SK-N-SH (cell line): Measurements from ENCODE around the gene MAP2K3. TPM values are rescaled to one million over a fixed set of nuclear protein-coding genes. Genes with fewer than 3 reads are reported as not detected.

ENCODE experiments used
- CTCF ChIA-PET: fragments of 300-600, 350-600 bp; formaldehyde crosslinking; extraction: SDS; loops from one replicate; lab custom pipeline; 2021; lab: Yijun Ruan, JAX
- POLR2A ChIA-PET: fragments of 350-600 bp; sonication (Branson Sonifier 250); formaldehyde crosslinking; extraction: SDS; loops from one replicate; lab custom pipeline; 2020; ENCODE audit warnings: antibody characterized with exemption, inconsistent platforms; lab: Yijun Ruan, JAX
- DNase-seq: peaks from one replicate; pipeline ENCODE4 v3.0.0; 2012
- H2AFZ ChIP-seq: fragments of 200-600 bp; sonication (generic); 2 replicates; pipeline ENCODE4 v1.8.1; 2016; ENCODE audit warnings: antibody characterized with exemption, mild to moderate bottlenecking, low read depth
- H3F3A ChIP-seq: fragments of 200-600 bp; sonication (generic); replicated peaks from 2 replicates; pipeline ENCODE3; 2016; ENCODE audit warnings: antibody characterized with exemption, mild to moderate bottlenecking; ENCODE audit not compliant: insufficient read depth
- H3K27ac ChIP-seq, 2 experiments: fragments of 200-500 bp in 1 of 2; fragments of 200-600 bp in 1 of 2; sonication (Bioruptor generic) in 1 of 2; sonication (generic), shearing (Covaris generic) in 1 of 2; 2 replicates each; pipeline versions ENCODE4 v1.5.1 to v1.6.1; 2014 to 2016; ENCODE audit warnings: low read depth in 2 of 2, inconsistent platforms in 1 of 2, low read length in 1 of 2, mild to moderate bottlenecking in 1 of 2, mixed read lengths in 1 of 2
- H3K27me3 ChIP-seq: fragments of 200-600 bp; sonication (generic), shearing (Covaris generic); 2 replicates; pipeline ENCODE4 v1.6.1; 2016; ENCODE audit warnings: mixed run types; ENCODE audit not compliant: insufficient read depth
- H3K36me3 ChIP-seq, 2 experiments: fragments of 200-500 bp in 1 of 2; fragments of 200-600 bp in 1 of 2; sonication (Bioruptor generic) in 1 of 2; sonication (generic) in 1 of 2; replicated peaks in 1 of 2; 2 replicates each; pipeline versions ENCODE3 to v1.5.1; 2014 to 2016; ENCODE audit warnings: low read length in 1 of 2, mild to moderate bottlenecking in 1 of 2; ENCODE audit not compliant: insufficient read depth in 2 of 2, control insufficient read depth in 1 of 2
- H3K4me1 ChIP-seq, 2 experiments: fragments of 200-500 bp in 1 of 2; fragments of 200-600 bp in 1 of 2; sonication (Bioruptor generic) in 1 of 2; sonication (generic), shearing (Covaris generic) in 1 of 2; 2 replicates each; pipeline versions ENCODE4 v1.5.1 to v1.6.1; 2014 to 2016; ENCODE audit warnings: low read depth in 1 of 2, low read length in 1 of 2, mixed run types in 1 of 2; ENCODE audit not compliant: insufficient read depth in 2 of 2, control insufficient read depth in 1 of 2
- H3K4me2 ChIP-seq: fragments of 200-600 bp; sonication (generic), shearing (Covaris generic); 2 replicates; pipeline ENCODE4 v1.6.1; 2017; ENCODE audit warnings: mixed run types
- H3K4me3 ChIP-seq, 2 experiments: fragments of 200-500 bp in 1 of 2; fragments of 200-600 bp in 1 of 2; sonication (Bioruptor generic) in 1 of 2; sonication (generic), shearing (Covaris generic) in 1 of 2; 2 replicates each; pipeline versions ENCODE4 v1.5.1 to v1.8.1; 2014 to 2016; ENCODE audit warnings: low read depth in 2 of 2, inconsistent platforms in 1 of 2, low read length in 1 of 2, mild to moderate bottlenecking in 1 of 2, mixed read lengths in 1 of 2, moderate library complexity in 1 of 2
- H3K79me2 ChIP-seq: fragments of 200-600 bp; sonication (generic); 2 replicates; pipeline ENCODE4 v1.8.1; 2017; ENCODE audit warnings: mild to moderate bottlenecking; ENCODE audit not compliant: insufficient read depth
- H3K9ac ChIP-seq: fragments of 200-600 bp; sonication (generic); 2 replicates; pipeline ENCODE4 v1.6.1; 2017; ENCODE audit warnings: mixed run types
- H3K9me2 ChIP-seq: fragments of 200-600 bp; sonication (generic); 2 replicates; pipeline ENCODE4 v1.6.1; 2017; ENCODE audit warnings: mixed run types
- H3K9me3 ChIP-seq: fragments of 200-600 bp; sonication (generic); 2 replicates; pipeline ENCODE4 v1.6.1; 2017; ENCODE audit warnings: mixed run types, mild to moderate bottlenecking, moderate library complexity
- H4K20me1 ChIP-seq: fragments of 200-600 bp; sonication (generic); 2 replicates; pipeline ENCODE4 v1.6.1; 2017; ENCODE audit warnings: mild to moderate bottlenecking, mixed run types; ENCODE audit not compliant: insufficient read depth
- ELF1 ChIP-seq: IDR thresholded peaks from 2 replicates; pipeline ENCODE4 v1.4.0; 2012
- FOSL2 ChIP-seq: IDR thresholded peaks from 2 replicates; pipeline ENCODE4 v1.4.0; 2012; ENCODE audit warnings: low read depth, mild to moderate bottlenecking, moderate library complexity, borderline replicate concordance
- FOXM1 ChIP-seq: IDR thresholded peaks from 2 replicates; pipeline ENCODE4 v1.4.0; 2012; ENCODE audit warnings: low read depth, mild to moderate bottlenecking
- GATA2 ChIP-seq: sonication (generic); formaldehyde crosslinking; IDR thresholded peaks from 2 replicates; pipeline ENCODE4 v1.5.0; 2020; ENCODE audit warnings: mild to moderate bottlenecking, missing genetic modification reagents
- MAX ChIP-seq: IDR thresholded peaks from 2 replicates; pipeline ENCODE4 v1.4.0; 2012; ENCODE audit warnings: low read depth
- MXI1 ChIP-seq: IDR thresholded peaks from 2 replicates; pipeline ENCODE4 v1.6.1; 2012; ENCODE audit warnings: mild to moderate bottlenecking, low read depth, low read length, improper control_type of control experiment
- NFIC ChIP-seq: IDR thresholded peaks from 2 replicates; pipeline ENCODE4 v1.4.0; 2012; ENCODE audit warnings: borderline replicate concordance
- NRF1 ChIP-seq: IDR thresholded peaks from 2 replicates; pipeline ENCODE4 v1.6.1; 2012; ENCODE audit warnings: low read depth, mild to moderate bottlenecking, low read length
- POLR2AphosphoS5 ChIP-seq: IDR thresholded peaks from 2 replicates; pipeline ENCODE4 v1.6.1; 2012; ENCODE audit warnings: low read depth, low read length
- RCOR1 ChIP-seq: fragments of 150-350 bp; IDR thresholded peaks from 2 replicates; pipeline ENCODE4 v1.6.1; 2017; ENCODE audit warnings: antibody characterized with exemption, low read length
- RFX5 ChIP-seq: IDR thresholded peaks from 2 replicates; pipeline ENCODE4 v1.6.1; 2012; ENCODE audit warnings: mild to moderate bottlenecking, improper control_type of control experiment, low read length
- RXRA ChIP-seq: IDR thresholded peaks from 2 replicates; pipeline ENCODE4 v1.4.0; 2012; ENCODE audit warnings: low read depth, mild to moderate bottlenecking, borderline replicate concordance
- SMC3 ChIP-seq: IDR thresholded peaks from 2 replicates; pipeline ENCODE4 v1.6.1; 2012; ENCODE audit warnings: low read depth, low read length, improper control_type of control experiment
- TAF1 ChIP-seq: IDR thresholded peaks from 2 replicates; pipeline ENCODE4 v1.6.1; 2012; ENCODE audit warnings: low read depth, mild to moderate bottlenecking, low read length, moderate library complexity, borderline replicate concordance
- TCF12 ChIP-seq: IDR thresholded peaks from 2 replicates; pipeline ENCODE4 v1.4.0; 2012
- TEAD4 ChIP-seq: IDR thresholded peaks from 2 replicates; pipeline ENCODE4 v1.4.0; 2012; ENCODE audit warnings: mild to moderate bottlenecking, borderline replicate concordance; ENCODE audit not compliant: insufficient read depth
- USF2 ChIP-seq: fragments of 150-350 bp; IDR thresholded peaks from 2 replicates; pipeline ENCODE4 v1.6.1; 2017; ENCODE audit warnings: antibody characterized with exemption, low read length, low read depth, borderline replicate concordance
- YY1 ChIP-seq: IDR thresholded peaks from 2 replicates; pipeline ENCODE4 v1.4.0; 2012; ENCODE audit warnings: low read depth, mild to moderate bottlenecking
- ZBTB33 ChIP-seq: IDR thresholded peaks from 2 replicates; pipeline ENCODE4 v1.4.0; 2012; ENCODE audit warnings: low read depth, borderline replicate concordance
- WGBS: methylation state at CpG from one replicate; pipeline ENCODE4 v1.1.6; 2017; ENCODE audit warnings: low lambda C conversion rate; 5-methylcytosine and 5-hydroxymethylcytosine counted together
- polyA plus RNA-seq, 3 experiments: library from polyadenylated mRNA; depleted of rRNA; stranded (reverse); fragments of >200 nt; gene quantifications; 2 replicates each; pipeline ENCODE4 v1.2.3, GENCODE V29; 2012
- TF ChIP-seq, protein P1 (sequence below): IDR thresholded peaks from 2 replicates; pipeline ENCODE4 v1.6.1; 2012; ENCODE audit warnings: mild to moderate bottlenecking, low read depth, low read length, moderate library complexity
- TF ChIP-seq, protein P2 (sequence below): IDR thresholded peaks from 2 replicates; pipeline ENCODE4 v1.4.0; 2012; ENCODE audit warnings: low read depth, borderline replicate concordance

The MAP2K3 gene
- polyA plus RNA-seq, 1 of the 3 experiments (the other 2 are of a cell fraction): 30.0 TPM

DNA sequence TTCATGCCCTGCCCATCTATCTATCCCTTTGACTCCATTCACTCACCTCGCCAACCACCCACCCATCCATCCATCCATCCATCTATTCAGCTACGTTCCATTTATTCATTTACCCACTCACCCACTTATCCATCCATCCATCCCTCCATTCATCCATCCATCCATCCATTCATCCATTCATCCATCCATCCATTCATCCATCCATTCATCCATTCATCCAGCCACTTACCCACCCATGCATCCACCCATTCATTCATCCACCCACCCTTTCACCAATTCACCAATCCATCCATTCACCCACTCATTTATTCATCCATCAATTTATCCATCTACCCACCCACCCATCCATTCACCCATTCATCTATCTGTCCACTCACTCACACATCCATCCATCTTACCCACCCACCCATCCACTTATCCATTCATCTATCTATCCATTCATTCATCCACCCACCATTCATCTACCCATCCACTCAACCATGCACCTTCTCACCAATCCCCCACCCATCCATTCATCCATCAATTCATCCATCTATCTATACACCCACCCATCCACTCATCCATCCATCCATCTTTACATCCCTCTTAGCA, 72.1 kb downstream of the MAP2K3 start:
- peaks cover 0 to 23% of the 10 kb centered on the region in 2 experiments; a peak in 1 of 4 replicates for H3K4me1 ChIP-seq
- no peaks in the 10 kb centered on the region for H3K79me2 ChIP-seq
- no peaks in the 10 kb centered on the region for H4K20me1 ChIP-seq
- H2AFZ ChIP-seq: no peak overlapping the region
- H3K27ac ChIP-seq: no peak overlapping the region
- CTCF ChIA-PET: interaction anchor here (1.4 kb wide), 1 partner anchor 100 kb away, joined by 3 read pairs; no protein-coding TSS in a partner anchor
- 64% methylated on average over 2 of the region's 2 CpGs for WGBS
- H3K4me2 ChIP-seq: no peak overlapping the region
- no peak overlapping the region for H3K4me3 ChIP-seq
- no peaks in the 10 kb centered on the region for H3K36me3 ChIP-seq
- TF ChIP-seq ELF1 (no peak), SMC3 (no peak), RFX5 (no peak), TCF12 (no peak)
- TF ChIP-seq, protein P1, sequence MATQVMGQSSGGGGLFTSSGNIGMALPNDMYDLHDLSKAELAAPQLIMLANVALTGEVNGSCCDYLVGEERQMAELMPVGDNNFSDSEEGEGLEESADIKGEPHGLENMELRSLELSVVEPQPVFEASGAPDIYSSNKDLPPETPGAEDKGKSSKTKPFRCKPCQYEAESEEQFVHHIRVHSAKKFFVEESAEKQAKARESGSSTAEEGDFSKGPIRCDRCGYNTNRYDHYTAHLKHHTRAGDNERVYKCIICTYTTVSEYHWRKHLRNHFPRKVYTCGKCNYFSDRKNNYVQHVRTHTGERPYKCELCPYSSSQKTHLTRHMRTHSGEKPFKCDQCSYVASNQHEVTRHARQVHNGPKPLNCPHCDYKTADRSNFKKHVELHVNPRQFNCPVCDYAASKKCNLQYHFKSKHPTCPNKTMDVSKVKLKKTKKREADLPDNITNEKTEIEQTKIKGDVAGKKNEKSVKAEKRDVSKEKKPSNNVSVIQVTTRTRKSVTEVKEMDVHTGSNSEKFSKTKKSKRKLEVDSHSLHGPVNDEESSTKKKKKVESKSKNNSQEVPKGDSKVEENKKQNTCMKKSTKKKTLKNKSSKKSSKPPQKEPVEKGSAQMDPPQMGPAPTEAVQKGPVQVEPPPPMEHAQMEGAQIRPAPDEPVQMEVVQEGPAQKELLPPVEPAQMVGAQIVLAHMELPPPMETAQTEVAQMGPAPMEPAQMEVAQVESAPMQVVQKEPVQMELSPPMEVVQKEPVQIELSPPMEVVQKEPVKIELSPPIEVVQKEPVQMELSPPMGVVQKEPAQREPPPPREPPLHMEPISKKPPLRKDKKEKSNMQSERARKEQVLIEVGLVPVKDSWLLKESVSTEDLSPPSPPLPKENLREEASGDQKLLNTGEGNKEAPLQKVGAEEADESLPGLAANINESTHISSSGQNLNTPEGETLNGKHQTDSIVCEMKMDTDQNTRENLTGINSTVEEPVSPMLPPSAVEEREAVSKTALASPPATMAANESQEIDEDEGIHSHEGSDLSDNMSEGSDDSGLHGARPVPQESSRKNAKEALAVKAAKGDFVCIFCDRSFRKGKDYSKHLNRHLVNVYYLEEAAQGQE: no peak
- DNase-seq: no peak
- no peaks in the 10 kb centered on the region for H3F3A ChIP-seq
- no peaks in the 10 kb centered on the region for H3K9me3 ChIP-seq
- POLR2A ChIA-PET: no interaction called here
- H3K9ac ChIP-seq: no peak overlapping the region
- H3K9me2 ChIP-seq: no peaks in the 10 kb centered on the region
- no peaks in the 10 kb centered on the region for H3K27me3 ChIP-seq

DNA sequence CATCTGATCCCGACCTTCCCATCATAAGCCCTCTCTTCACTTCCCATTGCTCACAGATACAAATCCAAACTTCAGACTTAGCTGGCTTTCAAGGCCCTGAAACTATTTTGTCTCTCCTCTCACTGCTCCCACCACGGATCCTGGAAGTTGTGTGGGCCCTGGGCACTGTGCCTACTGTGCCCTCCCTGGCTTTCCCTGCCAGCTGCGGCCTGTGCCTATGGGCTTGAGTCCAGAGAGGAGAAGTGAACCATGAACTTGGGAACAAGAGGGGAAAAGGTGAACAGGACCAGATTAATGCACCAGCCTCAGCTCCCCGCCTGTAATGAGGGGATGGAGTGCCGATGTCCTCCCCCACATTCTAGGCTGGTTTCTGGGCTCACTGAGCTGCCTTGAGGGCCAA, 72.8 kb downstream of the MAP2K3 start:
- POLR2A ChIA-PET: no interaction called here
- CTCF ChIA-PET: interaction anchor here (1.1 to 1.4 kb wide), 2 partner anchors 18 to 100 kb away, joined by 3 to 4 read pairs; no protein-coding TSS in a partner anchor
- Histone ChIP-seq H3K4me3 (no peak overlapping the region), H3K4me1 (peaks cover 0 to 23% of the 10 kb centered on the region in 2 experiments; a peak in 1 of 4 replicates), H2AFZ (no peak overlapping the region), H3K27me3 (no peaks in the 10 kb centered on the region), H3K9me3 (no peaks in the 10 kb centered on the region), H3K9me2 (no peaks in the 10 kb centered on the region), H3K36me3 (no peaks in the 10 kb centered on the region), H3F3A (no peaks in the 10 kb centered on the region), H3K79me2 (no peaks in the 10 kb centered on the region), H3K9ac (no peak overlapping the region), H3K4me2 (no peak overlapping the region), H3K27ac (no peak overlapping the region; a peak in 1 of 4 replicates), H4K20me1 (no peaks in the 10 kb centered on the region)
- no peak for DNase-seq
- WGBS: 47% methylated on average over 4 of the region's 5 CpGs
- no peak for TF ChIP-seq YY1
- no peak for TF ChIP-seq FOSL2
- TF ChIP-seq POLR2AphosphoS5: no peak
- TF ChIP-seq, protein P2, sequence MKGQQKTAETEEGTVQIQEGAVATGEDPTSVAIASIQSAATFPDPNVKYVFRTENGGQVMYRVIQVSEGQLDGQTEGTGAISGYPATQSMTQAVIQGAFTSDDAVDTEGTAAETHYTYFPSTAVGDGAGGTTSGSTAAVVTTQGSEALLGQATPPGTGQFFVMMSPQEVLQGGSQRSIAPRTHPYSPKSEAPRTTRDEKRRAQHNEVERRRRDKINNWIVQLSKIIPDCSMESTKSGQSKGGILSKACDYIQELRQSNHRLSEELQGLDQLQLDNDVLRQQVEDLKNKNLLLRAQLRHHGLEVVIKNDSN: no peak
- no peak for TF ChIP-seq SMC3
- no peak for TF ChIP-seq TCF12
- TF ChIP-seq GATA2: no peak
- TF ChIP-seq MAX: no peak
- TF ChIP-seq TAF1: no peak
- TF ChIP-seq RCOR1: no peak
- no peak for TF ChIP-seq FOXM1
- TF ChIP-seq MXI1: no peak
- TF ChIP-seq ZBTB33: no peak
- no peak for TF ChIP-seq USF2
- no peak for TF ChIP-seq TEAD4
- no peak for TF ChIP-seq RXRA
- TF ChIP-seq RFX5: no peak
- no peak for TF ChIP-seq NFIC
- TF ChIP-seq NRF1: no peak
